DMS 273 (cell line): Measurements from ENCODE around the gene SLC36A1.

Experiments
- DNase-seq: peaks from one replicate; lab custom pipeline; 2025; ENCODE audit not compliant: unreplicated experiment; lab: John Stamatoyannopoulos, UW

Gene SLC36A1

GRCh38 chr5:151531581-151531980, 84.2 kb downstream of the SLC36A1 start:
- no peak for DNase-seq

GRCh38 chr5:151532416-151532815, 85.0 kb downstream of the SLC36A1 start:
- DNase-seq = no peak

- DNase-seq = no peak
Measured at GRCh38 chr5:151534350-151534749, 86.9 kb downstream of the SLC36A1 start.

GRCh38 chr5:151537044-151537443, 89.6 kb downstream of the SLC36A1 start:
- no peak for DNase-seq

GRCh38 chr5:151541571-151541970, 94.2 kb downstream of the SLC36A1 start:
- DNase-seq = no peak
